Stimulated activated CD4-positive, alpha-beta T cell treated with anti-CD3 and anti-CD28 coated beads, Interleukin-4, amount 100 ng/mL, for 48 hours (primary cell): ENCODE measurements around the gene FOXP2.
"Not testable (repeated sequence)": the region's sequence is repeated elsewhere in the genome, so short reads cannot be mapped to it uniquely, and the experiment has no call there.

Source experiments
- DNase-seq, 2 donors: peaks; one replicate each; pipeline ENCODE4 v3.0.0-alpha.2; 2020; ENCODE audit warnings: low read depth in 2 of 2

Gene FOXP2

GRCh38 chr7:114422507-114423501, 8.2 kb downstream of the FOXP2 start:
- no peak for DNase-seq

- no peak for DNase-seq
These were observed 11.8 kb downstream of the FOXP2 start for GRCh38 chr7:114426382-114426781.

- DNase-seq = no peak
These were observed 12.2 kb downstream of the FOXP2 start for GRCh38 chr7:114426824-114427223.

GRCh38 chr7:114428211-114428610, 13.6 kb downstream of the FOXP2 start:
- DNase-seq = no peak

GRCh38 chr7:114431189-114431588, 16.6 kb downstream of the FOXP2 start:
- DNase-seq = no peak

- DNase-seq = no peak
These were observed 17.4 kb downstream of the FOXP2 start for GRCh38 chr7:114432061-114432460.

- no peak for DNase-seq
These were observed 18.1 kb downstream of the FOXP2 start for GRCh38 chr7:114432703-114433102.

- no peak for DNase-seq
These were observed 25.0 kb downstream of the FOXP2 start for GRCh38 chr7:114439581-114439980.

GRCh38 chr7:114440927-114441326, 26.3 kb downstream of the FOXP2 start:
- DNase-seq = not testable (repeated sequence)

- no peak for DNase-seq
These were observed 29.6 kb downstream of the FOXP2 start for GRCh38 chr7:114444196-114444595.

- DNase-seq = no peak
These were observed 35.8 kb downstream of the FOXP2 start for GRCh38 chr7:114450431-114450830.

- no peak for DNase-seq
These were observed 45.0 kb downstream of the FOXP2 start for GRCh38 chr7:114459574-114459973.

- no peak for DNase-seq
These were observed 45.4 kb downstream of the FOXP2 start for GRCh38 chr7:114460021-114460420.

GRCh38 chr7:114466917-114467316, 52.3 kb downstream of the FOXP2 start:
- DNase-seq = no peak

- DNase-seq = no peak
These were observed 54.2 kb downstream of the FOXP2 start for GRCh38 chr7:114468844-114469243.

- DNase-seq = no peak
These were observed 58.4 kb downstream of the FOXP2 start for GRCh38 chr7:114472896-114473512.

GRCh38 chr7:114478384-114478783, 63.8 kb downstream of the FOXP2 start:
- DNase-seq = no peak

GRCh38 chr7:114481999-114482398, 67.4 kb downstream of the FOXP2 start:
- DNase-seq = no peak

GRCh38 chr7:114484226-114484625, 69.6 kb downstream of the FOXP2 start:
- no peak for DNase-seq

- DNase-seq = no peak
These were observed 72.6 kb downstream of the FOXP2 start for GRCh38 chr7:114487174-114487573.

- no peak for DNase-seq
These were observed 74.1 kb downstream of the FOXP2 start for GRCh38 chr7:114488696-114489095.

- not testable (repeated sequence) for DNase-seq
These were observed 82.9 kb downstream of the FOXP2 start for GRCh38 chr7:114497491-114497890.
